ENCODE results near the gene OGDH. TPM values are rescaled to one million over a fixed set of nuclear protein-coding genes. Genes with fewer than 3 reads are reported as not detected.

OGDH gene
- total and polyA plus RNA-seq, 2 of the 13 experiments (the other 11 are each of a cell fraction or from before 2014, with no cell fraction given): 17.4 to 25.4 TPM

GRCh38 chr7:44557485-44557884 lies 48.9 kb upstream of the OGDH start:
- Histone ChIP-seq H2AFZ (ENCODE audit: low read length) (no peak overlapping the region), H4K20me1 (ENCODE audit: insufficient read depth, low read length) (no peaks in the 10 kb centered on the region), H3K9ac (ENCODE audit: insufficient read depth, low read depth, low read length) (no peak overlapping the region), H3K9me3 (ENCODE audit: low read length) (no peaks in the 10 kb centered on the region), H3K36me3 (replicated peaks in 1 of 2; ENCODE audit: control insufficient read depth in 1 of 2, insufficient read depth in 2 of 2, low read length in 2 of 2) (no peaks in the 10 kb centered on the region), H3K79me2 (ENCODE audit: insufficient read depth, low read length) (no peaks in the 10 kb centered on the region), H3K4me3 (replicated peaks in 1 of 3; ENCODE audit: insufficient read depth in 1 of 3, low read depth in 2 of 3, low read length in 3 of 3) (no peak overlapping the region), H3K27me3 (ENCODE audit: control insufficient read depth in 1 of 2, insufficient read depth in 2 of 2, low read length in 2 of 2) (no peaks in the 10 kb centered on the region), H3K4me2 (ENCODE audit: low read depth, low read length) (no peak overlapping the region), H3K4me1 (ENCODE audit: insufficient read depth, low read length) (peaks cover 26% of the 10 kb centered on the region), H3K27ac (ENCODE audit: extremely low read length, insufficient read depth, low read length) (no peak overlapping the region)
- ChIA-PET CTCF (ENCODE audit: low intra/inter-chr PET ratio, low total read pairs) (no interaction called here), POLR2A (no interaction called here)
- intact Hi-C loops (cut with micrococcal nuclease; ENCODE audit: unreplicated experiment): no loop called here
- TF ChIP-seq HNRNPK (IDR thresholded peaks at IDR 0.05; ENCODE audit: low read depth, low read length, poor library complexity, severe bottlenecking): peak; percentile 93
- no peak for TF ChIP-seq RXRB (CRISPR knock-in tag; IDR thresholded peaks at IDR 0.05; ENCODE audit: borderline replicate concordance)
- WGBS (ENCODE audit: low lambda C conversion rate): 49% methylated on average over 2 of the region's 2 CpGs
- FAIRE-seq (no peak), ATAC-seq (no peak), DNase-seq (ENCODE audit: low spot score) (no peak)
- in situ Hi-C loops (cut with HindIII; ENCODE audit: extremely low pct_ligation_motif_present, low pct_unique_long_range_greater_than_20kb): no loop called here
- no TSS peak for BruUV-seq (replicated peaks)

GRCh38 chr7:44559485-44559884 lies 46.9 kb upstream of the OGDH start:
- intact Hi-C loops (cut with micrococcal nuclease; ENCODE audit: unreplicated experiment) (no loop called here), in situ Hi-C loops (cut with HindIII; ENCODE audit: extremely low pct_ligation_motif_present, low pct_unique_long_range_greater_than_20kb) (no loop called here)
- ChIA-PET POLR2A (interaction anchor here (0.5 kb wide), 1 partner anchor 16 kb away, joined by 3 read pairs; no protein-coding TSS in a partner anchor), CTCF (ENCODE audit: low intra/inter-chr PET ratio, low total read pairs) (no interaction called here)
- H3K4me1 ChIP-seq (ENCODE audit: insufficient read depth, low read length): peaks cover 40% of the 10 kb centered on the region
- peaks cover 1 to 4% of the 10 kb centered on the region in 2 experiments; a peak in 2 of 5 replicates for H3K36me3 ChIP-seq (replicated peaks in 1 of 2; ENCODE audit: control insufficient read depth in 1 of 2, insufficient read depth in 2 of 2, low read length in 2 of 2)
- no TSS peak for BruUV-seq (replicated peaks)
- no peaks in the 10 kb centered on the region for H3K9me3 ChIP-seq (ENCODE audit: low read length)
- FAIRE-seq (no peak), DNase-seq (ENCODE audit: low spot score) (no peak), ATAC-seq (peak; percentile 7)
- H3K79me2 ChIP-seq (ENCODE audit: insufficient read depth, low read length): no peaks in the 10 kb centered on the region
- WGBS (ENCODE audit: low lambda C conversion rate): 83% methylated on average over 4 of the region's 4 CpGs
- H4K20me1 ChIP-seq (ENCODE audit: insufficient read depth, low read length): no peaks in the 10 kb centered on the region
- no peaks in the 10 kb centered on the region for H3K27me3 ChIP-seq (ENCODE audit: control insufficient read depth in 1 of 2, insufficient read depth in 2 of 2, low read length in 2 of 2)
- no peak overlapping the region for H3K27ac ChIP-seq (ENCODE audit: extremely low read length, insufficient read depth, low read length)
- no peak overlapping the region for H3K4me3 ChIP-seq (replicated peaks in 1 of 3; ENCODE audit: insufficient read depth in 1 of 3, low read depth in 2 of 3, low read length in 3 of 3)
- H3K9ac ChIP-seq (ENCODE audit: insufficient read depth, low read depth, low read length): no peak overlapping the region
- H3K4me2 ChIP-seq (ENCODE audit: low read depth, low read length): no peak overlapping the region
- no peak overlapping the region for H2AFZ ChIP-seq (ENCODE audit: low read length)
- TF ChIP-seq ZNF557 (CRISPR knock-in tag; IDR thresholded peaks at IDR 0.05) (no peak), DDIT3 (CRISPR knock-in tag; IDR thresholded peaks at IDR 0.05) (no peak), TSC22D2 (CRISPR knock-in tag; IDR thresholded peaks at IDR 0.05; ENCODE audit: borderline replicate concordance) (no peak), ERF (CRISPR knock-in tag; IDR thresholded peaks at IDR 0.05) (no peak), ZBTB42 (CRISPR knock-in tag; IDR thresholded peaks at IDR 0.05) (no peak), NCOA1 (CRISPR knock-in tag; IDR thresholded peaks at IDR 0.05) (no peak), ZNF44 (CRISPR knock-in tag; IDR thresholded peaks at IDR 0.05) (no peak), GATAD2A (CRISPR knock-in tag; IDR thresholded peaks at IDR 0.05) (no peak), STAG1 (CRISPR knock-in tag; IDR thresholded peaks at IDR 0.05) (no peak), ZUFSP (CRISPR knock-in tag; IDR thresholded peaks at IDR 0.05; ENCODE audit: borderline replicate concordance) (no peak), ZBTB39 (CRISPR knock-in tag; IDR thresholded peaks at IDR 0.05) (no peak), ZNF891 (CRISPR knock-in tag; IDR thresholded peaks at IDR 0.05) (no peak)
